GM19035 (cell line): Measurements from ENCODE around the gene NDNF.

Experiments used
- ATAC-seq: cut with Tn5 transposase; IDR thresholded peaks from one replicate; pipeline ENCODE4 v1.9.1; 2021; ENCODE audit not compliant: unreplicated experiment

Gene NDNF

GRCh38 chr4:121018543-121018942 lies 53.8 kb downstream of the NDNF start:
- no peak for ATAC-seq

GRCh38 chr4:121016611-121017010 lies 55.7 kb downstream of the NDNF start:
- ATAC-seq: no peak

- ATAC-seq: no peak
Measured at GRCh38 chr4:121015421-121015820, 56.9 kb downstream of the NDNF start.

GRCh38 chr4:121014544-121014943 lies 57.8 kb downstream of the NDNF start:
- no peak for ATAC-seq

GRCh38 chr4:121011780-121012340 lies 60.5 kb downstream of the NDNF start:
- ATAC-seq: no peak

GRCh38 chr4:121011138-121011537 lies 61.2 kb downstream of the NDNF start:
- no peak for ATAC-seq

GRCh38 chr4:121009578-121010478 lies 62.5 kb downstream of the NDNF start:
- ATAC-seq: no peak

GRCh38 chr4:121007660-121008059 lies 64.7 kb downstream of the NDNF start:
- ATAC-seq: no peak

GRCh38 chr4:121003863-121004262 lies 68.5 kb downstream of the NDNF start:
- ATAC-seq: no peak

GRCh38 chr4:120995266-120996010 lies 76.9 kb downstream of the NDNF start:
- no peak for ATAC-seq

- no peak for ATAC-seq
Measured at GRCh38 chr4:120994521-120994920, 77.8 kb downstream of the NDNF start.

- no peak for ATAC-seq
Measured at GRCh38 chr4:120991885-120992284, 80.5 kb downstream of the NDNF start.

- ATAC-seq: no peak
Measured at GRCh38 chr4:120990246-120990645, 82.1 kb downstream of the NDNF start.
